ENCODE data around the gene MTA1. TPM values are rescaled to one million over a fixed set of nuclear protein-coding genes. Genes with fewer than 3 reads are reported as not detected.
A peak's percentile ranks its signal among the peaks of the same experiment; 100 is the strongest.

The MTA1 gene
- total and polyA plus RNA-seq, 2 donors from 2014 or later: 30.4 to 112 TPM

DNA sequence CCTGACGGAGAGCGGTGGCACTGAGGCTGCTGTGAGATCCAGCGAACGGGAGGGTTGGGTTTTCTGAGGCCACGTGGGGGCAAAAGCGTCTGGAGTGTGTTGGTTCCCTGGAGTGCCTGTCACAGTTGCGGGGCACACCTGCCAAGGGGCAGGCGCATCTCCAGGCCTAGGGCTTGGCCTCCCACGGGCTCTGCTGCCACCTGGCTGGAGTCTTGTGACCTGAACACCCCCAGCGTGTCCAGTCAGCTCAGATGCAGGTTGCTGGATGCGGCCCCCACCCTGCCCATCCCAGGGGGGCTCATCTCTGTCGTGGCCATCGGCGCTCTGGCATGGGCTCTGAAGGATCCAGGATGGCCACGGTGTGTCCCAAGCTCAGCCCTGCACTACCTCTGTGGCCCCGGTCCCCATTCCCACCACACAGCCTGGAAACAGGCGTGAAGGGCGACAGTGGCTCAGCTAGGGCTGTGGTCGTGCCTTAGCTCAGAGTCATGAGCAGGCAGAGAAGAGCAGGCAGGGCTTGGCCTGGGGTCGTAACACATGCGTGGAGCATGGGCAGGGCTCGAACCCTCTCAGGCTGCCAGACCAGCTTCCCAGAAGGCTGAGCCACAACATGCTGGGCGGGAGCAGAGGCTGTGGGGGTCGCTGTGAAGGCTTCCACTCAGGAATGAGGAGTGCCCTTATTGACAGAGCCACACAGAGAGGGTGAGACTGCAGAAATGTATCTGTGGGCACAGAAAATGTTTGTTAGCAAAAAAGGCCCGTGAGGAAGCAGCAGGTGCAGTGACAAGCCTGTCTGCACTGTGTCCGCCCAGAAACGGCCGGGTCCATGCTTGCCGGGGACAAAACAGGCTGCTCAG is 31.5 kb downstream of the MTA1 start:
- Histone ChIP-seq H3K4me1 (ENCODE audit: control insufficient read depth in 2 of 3, insufficient read depth in 2 of 3, low read depth in 1 of 3, low read length in 3 of 3) (no peaks in the 10 kb centered on the region), H3K27ac (ENCODE audit: low read depth in 2 of 2, low read length in 2 of 2) (no peak overlapping the region), H3K4me3 (ENCODE audit: low read length in 3 of 3) (no peak overlapping the region), H3K27me3 (ENCODE audit: control insufficient read depth, insufficient read depth, low read length) (no peaks in the 10 kb centered on the region), H3K9ac (ENCODE audit: low read length in 3 of 3) (no peak overlapping the region), H3K9me3 (ENCODE audit: control insufficient read depth in 2 of 3, insufficient read depth in 1 of 3, low read length in 3 of 3) (no peaks in the 10 kb centered on the region), H3K36me3 (ENCODE audit: control insufficient read depth in 2 of 3, insufficient read depth in 3 of 3, low read length in 3 of 3) (peaks cover 0 to 8% (median 6%) of the 10 kb centered on the region in 3 donors)
- DNase-seq (peak in 1 of 5 donors; percentile 30), FAIRE-seq (no peak)
- TF ChIP-seq, protein P1, sequence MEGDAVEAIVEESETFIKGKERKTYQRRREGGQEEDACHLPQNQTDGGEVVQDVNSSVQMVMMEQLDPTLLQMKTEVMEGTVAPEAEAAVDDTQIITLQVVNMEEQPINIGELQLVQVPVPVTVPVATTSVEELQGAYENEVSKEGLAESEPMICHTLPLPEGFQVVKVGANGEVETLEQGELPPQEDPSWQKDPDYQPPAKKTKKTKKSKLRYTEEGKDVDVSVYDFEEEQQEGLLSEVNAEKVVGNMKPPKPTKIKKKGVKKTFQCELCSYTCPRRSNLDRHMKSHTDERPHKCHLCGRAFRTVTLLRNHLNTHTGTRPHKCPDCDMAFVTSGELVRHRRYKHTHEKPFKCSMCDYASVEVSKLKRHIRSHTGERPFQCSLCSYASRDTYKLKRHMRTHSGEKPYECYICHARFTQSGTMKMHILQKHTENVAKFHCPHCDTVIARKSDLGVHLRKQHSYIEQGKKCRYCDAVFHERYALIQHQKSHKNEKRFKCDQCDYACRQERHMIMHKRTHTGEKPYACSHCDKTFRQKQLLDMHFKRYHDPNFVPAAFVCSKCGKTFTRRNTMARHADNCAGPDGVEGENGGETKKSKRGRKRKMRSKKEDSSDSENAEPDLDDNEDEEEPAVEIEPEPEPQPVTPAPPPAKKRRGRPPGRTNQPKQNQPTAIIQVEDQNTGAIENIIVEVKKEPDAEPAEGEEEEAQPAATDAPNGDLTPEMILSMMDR (IDR thresholded peaks at IDR 0.05; ENCODE audit: borderline replicate concordance, extremely low read depth, insufficient read depth): no peak
- intact Hi-C loops (cut with DNase I): no loop called here

DNA sequence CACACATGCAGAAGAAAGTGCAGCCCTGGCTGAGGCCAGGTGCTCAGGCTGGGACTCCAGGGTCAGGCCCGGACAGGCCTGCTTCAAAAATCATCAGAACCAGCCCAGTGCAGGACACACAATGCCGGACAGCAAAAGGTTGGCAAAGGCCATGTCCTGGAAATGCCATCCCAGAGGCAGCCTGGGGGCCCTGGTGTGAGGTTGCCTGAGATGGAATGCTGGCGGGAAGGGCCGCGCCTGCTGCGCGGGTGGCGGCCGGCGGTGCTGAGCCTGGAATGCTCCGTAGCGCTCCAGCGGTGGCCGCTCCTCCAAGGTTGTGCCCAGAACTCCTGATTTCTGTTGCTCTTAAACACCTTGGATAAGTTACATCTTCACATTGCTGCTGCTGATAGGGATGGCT is 33.3 kb downstream of the MTA1 start:
- Histone ChIP-seq H3K36me3 (ENCODE audit: control insufficient read depth in 2 of 3, insufficient read depth in 3 of 3, low read length in 3 of 3) (peaks cover 0 to 8% (median 6%) of the 10 kb centered on the region in 3 donors), H3K27me3 (ENCODE audit: control insufficient read depth, insufficient read depth, low read length) (no peaks in the 10 kb centered on the region), H3K4me3 (ENCODE audit: low read length in 3 of 3) (no peak overlapping the region), H3K9ac (ENCODE audit: low read length in 3 of 3) (no peak overlapping the region), H3K4me1 (ENCODE audit: control insufficient read depth in 2 of 3, insufficient read depth in 2 of 3, low read depth in 1 of 3, low read length in 3 of 3) (no peaks in the 10 kb centered on the region), H3K27ac (ENCODE audit: low read depth in 2 of 2, low read length in 2 of 2) (no peak overlapping the region), H3K9me3 (ENCODE audit: control insufficient read depth in 2 of 3, insufficient read depth in 1 of 3, low read length in 3 of 3) (no peaks in the 10 kb centered on the region)
- intact Hi-C loops (cut with DNase I): no loop called here
- peak in 1 of 5 donors; percentile 28 for DNase-seq
- TF ChIP-seq, protein P1 (IDR thresholded peaks at IDR 0.05; ENCODE audit: borderline replicate concordance, extremely low read depth, insufficient read depth): no peak
- FAIRE-seq: no peak

DNA sequence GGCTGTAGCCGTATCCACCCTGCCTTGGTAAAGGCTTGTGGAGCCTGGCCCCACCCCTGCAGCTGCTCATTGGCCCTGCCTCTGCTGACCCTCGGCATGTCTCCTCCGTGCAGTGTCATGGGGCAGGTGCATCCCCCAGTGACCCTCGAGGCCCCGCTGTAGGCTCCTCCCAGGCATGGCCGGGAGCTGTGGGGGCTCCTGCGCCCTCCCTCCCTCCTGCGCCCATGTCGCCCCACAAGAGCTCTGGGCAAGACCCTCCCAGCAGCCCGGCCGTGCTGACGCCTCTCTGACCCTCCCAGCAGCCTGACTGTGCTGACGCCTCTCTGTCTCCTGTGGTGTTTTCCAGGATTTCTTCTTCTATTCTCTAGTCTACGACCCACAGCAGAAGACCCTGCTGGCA is 34.2 kb downstream of the MTA1 start:
- Histone ChIP-seq H3K4me3 (ENCODE audit: low read length in 3 of 3) (no peak overlapping the region), H3K27me3 (ENCODE audit: control insufficient read depth, insufficient read depth, low read length) (no peaks in the 10 kb centered on the region), H3K9me3 (ENCODE audit: control insufficient read depth in 2 of 3, insufficient read depth in 1 of 3, low read length in 3 of 3) (no peaks in the 10 kb centered on the region), H3K27ac (ENCODE audit: low read depth in 2 of 2, low read length in 2 of 2) (no peak overlapping the region), H3K36me3 (ENCODE audit: control insufficient read depth in 2 of 3, insufficient read depth in 3 of 3, low read length in 3 of 3) (peaks cover 0 to 8% (median 6%) of the 10 kb centered on the region in 3 donors), H3K9ac (ENCODE audit: low read length in 3 of 3) (no peak overlapping the region), H3K4me1 (ENCODE audit: control insufficient read depth in 2 of 3, insufficient read depth in 2 of 3, low read depth in 1 of 3, low read length in 3 of 3) (no peaks in the 10 kb centered on the region)
- no peak for FAIRE-seq
- intact Hi-C loops (cut with DNase I): no loop called here
- TF ChIP-seq, protein P1 (IDR thresholded peaks at IDR 0.05; ENCODE audit: borderline replicate concordance, extremely low read depth, insufficient read depth): no peak
- peak in 2 of 5 donors; percentile 33 to 70 for DNase-seq
